GM18526 (cell line): ENCODE data around the gene CD81.

Experiments used
- POLR2A ChIP-seq: IDR thresholded peaks from 3 replicates; pipeline ENCODE4 v1.6.1; 2011; ENCODE audit not compliant: insufficient read length; ENCODE audit errors: extremely low read depth

The CD81 gene

GRCh38 chr11:2417856-2418692 lies 41.0 kb downstream of the CD81 start:
- no peak for TF ChIP-seq POLR2A

GRCh38 chr11:2418693-2419360 lies 41.7 kb downstream of the CD81 start:
- no peak for TF ChIP-seq POLR2A

- no peak for TF ChIP-seq POLR2A
Observed at GRCh38 chr11:2419638-2420501, 42.8 kb downstream of the CD81 start.

- TF ChIP-seq POLR2A, result no peak
Observed at GRCh38 chr11:2420502-2421225, 43.6 kb downstream of the CD81 start.

GRCh38 chr11:2421226-2421994 lies 44.3 kb downstream of the CD81 start:
- TF ChIP-seq POLR2A, result no peak

- no peak for TF ChIP-seq POLR2A
Observed at GRCh38 chr11:2421996-2422395, 44.9 kb downstream of the CD81 start.

GRCh38 chr11:2422461-2423156 lies 45.5 kb downstream of the CD81 start:
- TF ChIP-seq POLR2A, result no peak

GRCh38 chr11:2423157-2424025 lies 46.3 kb downstream of the CD81 start:
- TF ChIP-seq POLR2A, result no peak

- no peak for TF ChIP-seq POLR2A
Observed at GRCh38 chr11:2424811-2425495, 47.8 kb downstream of the CD81 start.

GRCh38 chr11:2425506-2425905 lies 48.4 kb downstream of the CD81 start:
- TF ChIP-seq POLR2A, result no peak

- TF ChIP-seq POLR2A, result no peak
Observed at GRCh38 chr11:2426221-2426620, 49.1 kb downstream of the CD81 start.
